ENCODE data around the gene SPDYE17. TPM values are rescaled to one million over a fixed set of nuclear protein-coding genes. Genes with fewer than 3 reads are reported as not detected.
"Not testable (repeated sequence)": the region's sequence is repeated elsewhere in the genome, so short reads cannot be mapped to it uniquely, and the experiment has no call there.

SPDYE17 gene
- total and polyA plus RNA-seq, 9 donors, result not detected

DNA sequence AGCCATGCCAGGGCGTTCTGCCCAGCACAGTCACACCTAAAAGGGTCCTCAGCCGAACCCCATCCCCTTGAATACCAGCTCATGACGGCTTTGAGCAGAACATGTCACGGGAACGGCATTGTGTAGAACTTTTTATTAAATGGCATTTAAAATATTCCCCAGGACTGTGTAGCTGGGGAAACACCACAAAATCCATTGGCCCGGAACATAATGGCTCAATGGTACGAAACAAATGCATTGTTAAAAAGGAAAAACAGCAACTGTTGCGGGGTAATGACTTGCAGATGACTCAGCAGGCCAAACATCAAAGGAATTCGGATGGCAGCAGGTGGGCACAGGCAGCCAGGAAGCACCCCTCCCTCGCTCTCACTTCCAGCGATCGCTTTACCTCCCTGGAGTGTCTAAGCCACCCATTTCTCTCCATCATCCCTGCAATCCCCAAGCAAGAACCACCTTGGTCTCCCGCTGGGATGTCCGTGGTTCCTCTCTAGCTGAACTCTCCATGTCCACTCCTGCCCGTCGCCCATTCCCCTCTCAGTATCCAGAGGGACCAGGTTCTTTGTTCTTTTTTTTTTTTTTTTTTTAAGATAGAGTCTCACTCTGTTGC lies 22.0 kb downstream of the SPDYE17 start:
- not testable (repeated sequence) for H3K4me1 ChIP-seq (ENCODE audit: control insufficient read depth, insufficient read depth, low read length); H3K9me3 ChIP-seq (replicated peaks; ENCODE audit: control insufficient read depth, low read depth, low read length); H3K27me3 ChIP-seq (ENCODE audit: control insufficient read depth, insufficient read depth, low read length); H3K36me3 ChIP-seq (ENCODE audit: control insufficient read depth, insufficient read depth, low read length); H3K27ac ChIP-seq (ENCODE audit: low read length); DNase-seq; H3K4me3 ChIP-seq (ENCODE audit: low read length)
- WGBS (ENCODE audit: insufficient coverage), result no CpG with 5 or more reads among the region's 16 CpGs

GRCh38 chr7:77008000-77008399 lies 24.2 kb downstream of the SPDYE17 start:
- not testable (repeated sequence) for H3K27ac ChIP-seq (ENCODE audit: low read length); H3K9me3 ChIP-seq (replicated peaks; ENCODE audit: control insufficient read depth, low read depth, low read length); H3K36me3 ChIP-seq (ENCODE audit: control insufficient read depth, insufficient read depth, low read length); H3K27me3 ChIP-seq (ENCODE audit: control insufficient read depth, insufficient read depth, low read length); H3K4me1 ChIP-seq (ENCODE audit: control insufficient read depth, insufficient read depth, low read length); H3K4me3 ChIP-seq (ENCODE audit: low read length)
- WGBS (ENCODE audit: insufficient coverage), result 43% methylated on average over 3 of the region's 10 CpGs
- peak; percentile 34 for DNase-seq

GRCh38 chr7:77006127-77007110 lies 25.7 kb downstream of the SPDYE17 start:
- not testable (repeated sequence) for H3K27me3 ChIP-seq (ENCODE audit: control insufficient read depth, insufficient read depth, low read length); H3K27ac ChIP-seq (ENCODE audit: low read length); H3K4me3 ChIP-seq (ENCODE audit: low read length); H3K9me3 ChIP-seq (replicated peaks; ENCODE audit: control insufficient read depth, low read depth, low read length); H3K36me3 ChIP-seq (ENCODE audit: control insufficient read depth, insufficient read depth, low read length); DNase-seq; H3K4me1 ChIP-seq (ENCODE audit: control insufficient read depth, insufficient read depth, low read length)
- 87% methylated on average over 3 of the region's 22 CpGs for WGBS (ENCODE audit: insufficient coverage)

DNA sequence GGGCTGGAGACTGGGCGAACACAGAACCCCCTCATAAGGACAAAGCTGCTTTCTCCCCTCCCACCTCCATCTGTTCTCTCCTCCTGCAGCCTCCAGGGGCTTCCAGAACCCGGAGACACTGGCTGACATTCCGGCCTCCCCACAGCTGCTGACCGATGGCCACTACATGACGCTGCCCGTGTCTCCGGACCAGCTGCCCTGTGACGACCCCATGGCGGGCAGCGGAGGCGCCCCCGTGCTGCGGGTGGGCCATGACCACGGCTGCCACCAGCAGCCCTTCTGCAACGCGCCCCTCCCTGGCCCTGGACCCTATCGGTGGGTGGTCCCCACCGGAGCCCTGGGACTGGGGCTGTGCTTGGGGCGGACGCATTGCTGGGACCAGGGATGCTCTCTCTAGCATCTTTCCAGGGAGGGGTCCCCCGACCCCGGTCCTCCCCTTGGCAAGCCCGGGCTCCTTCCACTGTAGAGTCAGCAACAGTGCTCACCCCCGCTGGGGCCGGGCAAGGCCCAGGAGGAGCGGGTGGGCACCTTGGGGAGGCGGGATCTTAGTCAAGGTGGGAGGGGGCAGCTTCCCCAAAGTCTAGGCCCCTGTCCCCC lies 26.6 kb downstream of the SPDYE17 start:
- not testable (repeated sequence) for H3K27me3 ChIP-seq (ENCODE audit: control insufficient read depth, insufficient read depth, low read length); H3K4me1 ChIP-seq (ENCODE audit: control insufficient read depth, insufficient read depth, low read length); H3K9me3 ChIP-seq (replicated peaks; ENCODE audit: control insufficient read depth, low read depth, low read length); H3K4me3 ChIP-seq (ENCODE audit: low read length); H3K36me3 ChIP-seq (ENCODE audit: control insufficient read depth, insufficient read depth, low read length); H3K27ac ChIP-seq (ENCODE audit: low read length); DNase-seq
- 75% methylated on average over 3 of the region's 27 CpGs for WGBS (ENCODE audit: insufficient coverage)

GRCh38 chr7:77004151-77004550 lies 28.0 kb downstream of the SPDYE17 start:
- not testable (repeated sequence) for H3K4me1 ChIP-seq (ENCODE audit: control insufficient read depth, insufficient read depth, low read length); H3K9me3 ChIP-seq (replicated peaks; ENCODE audit: control insufficient read depth, low read depth, low read length)
- no CpG with 5 or more reads among the region's 18 CpGs for whole genome bisulfite sequencing (ENCODE audit: insufficient coverage)

DNA sequence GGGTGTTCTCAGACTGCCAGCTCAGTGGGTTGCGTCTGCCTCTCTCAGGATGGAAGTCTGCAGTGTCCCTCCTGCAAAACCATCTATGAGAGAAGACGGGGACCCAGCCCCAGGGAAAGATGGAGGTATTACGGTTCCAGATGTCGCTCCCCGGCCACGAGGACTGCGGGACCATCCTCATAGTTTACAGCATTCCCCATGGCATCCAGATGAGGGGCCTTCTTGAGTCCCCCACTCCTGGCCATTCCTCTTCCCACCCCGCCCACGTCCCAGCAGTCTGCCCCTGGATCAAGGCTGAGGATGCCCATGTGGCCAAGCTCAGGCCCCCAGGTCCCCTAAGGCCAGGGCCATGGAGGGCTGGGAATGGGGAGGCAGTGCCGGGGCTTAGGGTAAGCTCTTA lies 28.9 kb downstream of the SPDYE17 start:
- not testable (repeated sequence) for H3K4me1 ChIP-seq (ENCODE audit: control insufficient read depth, insufficient read depth, low read length); H3K27ac ChIP-seq (ENCODE audit: low read length); DNase-seq; H3K4me3 ChIP-seq (ENCODE audit: low read length); H3K36me3 ChIP-seq (ENCODE audit: control insufficient read depth, insufficient read depth, low read length); H3K27me3 ChIP-seq (ENCODE audit: control insufficient read depth, insufficient read depth, low read length); H3K9me3 ChIP-seq (replicated peaks; ENCODE audit: control insufficient read depth, low read depth, low read length)
- WGBS (ENCODE audit: insufficient coverage), result 93% methylated on average over 3 of the region's 10 CpGs

More at GRCh38 chr7:77004151-77004550, 28.0 kb downstream of the SPDYE17 start:
- H3K4me3 ChIP-seq (ENCODE audit: low read length); H3K36me3 ChIP-seq (ENCODE audit: control insufficient read depth, insufficient read depth, low read length); DNase-seq; H3K27ac ChIP-seq (ENCODE audit: low read length); H3K27me3 ChIP-seq (ENCODE audit: control insufficient read depth, insufficient read depth, low read length): not testable (repeated sequence)

DNA sequence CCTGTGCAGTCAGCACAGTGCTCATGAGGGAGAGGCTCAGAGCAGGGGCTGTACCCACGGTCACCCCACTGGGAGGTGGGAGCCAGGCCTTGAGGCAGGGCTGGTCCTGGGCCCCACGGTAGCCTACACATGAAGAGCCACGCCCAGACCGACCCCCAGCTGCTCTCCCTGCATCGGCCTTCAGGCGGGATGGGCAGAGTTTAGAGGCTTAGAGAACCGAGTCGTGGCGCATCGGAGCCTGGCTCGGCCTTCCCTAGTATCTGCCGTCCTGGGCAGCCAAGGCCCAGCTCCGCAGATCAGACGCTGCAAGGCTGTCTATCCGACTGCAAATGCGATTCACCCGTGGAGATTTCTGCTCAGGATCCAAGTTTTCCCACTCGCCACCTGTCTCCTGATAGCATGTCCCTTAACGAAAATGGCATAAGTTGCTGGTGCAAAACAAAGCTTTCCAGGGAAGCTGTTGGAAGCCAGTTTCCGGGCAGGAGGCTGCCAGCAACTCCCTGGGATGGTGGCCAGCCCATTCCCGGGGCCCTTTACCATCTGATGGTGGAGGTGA lies 29.4 kb downstream of the SPDYE17 start:
- H3K4me3 ChIP-seq (ENCODE audit: low read length); DNase-seq; H3K9me3 ChIP-seq (replicated peaks; ENCODE audit: control insufficient read depth, low read depth, low read length); H3K27ac ChIP-seq (ENCODE audit: low read length); H3K36me3 ChIP-seq (ENCODE audit: control insufficient read depth, insufficient read depth, low read length); H3K27me3 ChIP-seq (ENCODE audit: control insufficient read depth, insufficient read depth, low read length); H3K4me1 ChIP-seq (ENCODE audit: control insufficient read depth, insufficient read depth, low read length): not testable (repeated sequence)
- 92% methylated on average over 16 of the region's 21 CpGs for WGBS (ENCODE audit: insufficient coverage)

GRCh38 chr7:77002104-77002503 lies 30.1 kb downstream of the SPDYE17 start:
- H3K9me3 ChIP-seq (replicated peaks; ENCODE audit: control insufficient read depth, low read depth, low read length); DNase-seq; H3K36me3 ChIP-seq (ENCODE audit: control insufficient read depth, insufficient read depth, low read length); H3K27me3 ChIP-seq (ENCODE audit: control insufficient read depth, insufficient read depth, low read length); H3K27ac ChIP-seq (ENCODE audit: low read length); H3K4me3 ChIP-seq (ENCODE audit: low read length); H3K4me1 ChIP-seq (ENCODE audit: control insufficient read depth, insufficient read depth, low read length): not testable (repeated sequence)
- 86% methylated on average over 9 of the region's 15 CpGs for WGBS (ENCODE audit: insufficient coverage)

DNA sequence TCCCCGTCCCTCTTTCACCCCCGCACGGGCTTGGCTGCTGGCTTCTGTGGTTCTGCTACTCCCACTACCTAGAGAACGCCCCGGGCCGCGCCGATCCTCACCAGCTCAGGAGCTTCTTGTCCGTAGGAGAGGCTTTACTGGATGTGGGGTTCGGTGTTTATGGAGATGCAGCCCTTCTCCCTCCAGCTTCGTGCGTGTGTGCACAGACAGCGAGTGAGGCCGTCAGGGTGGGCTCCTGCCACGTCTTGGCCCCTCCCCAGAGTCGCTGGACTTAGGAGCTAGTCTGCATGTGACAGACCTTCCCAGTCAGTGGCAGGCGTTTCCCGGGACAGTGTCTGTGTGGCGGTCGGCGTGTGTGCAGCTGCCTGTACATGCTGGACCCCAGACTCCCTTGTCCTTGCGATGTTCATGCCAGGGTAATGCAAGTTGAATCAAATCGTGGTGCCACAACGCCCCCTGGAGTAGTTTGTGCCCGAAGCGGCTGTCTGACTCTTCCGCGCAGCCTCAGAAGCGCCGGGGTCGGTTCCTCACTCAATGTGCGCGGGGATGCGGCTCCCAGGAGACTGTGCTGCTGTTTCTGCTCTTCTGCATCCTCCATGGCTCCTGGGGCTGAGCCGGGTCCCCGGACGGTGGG lies 32.6 kb downstream of the SPDYE17 start:
- not testable (repeated sequence) for DNase-seq; H3K4me3 ChIP-seq (ENCODE audit: low read length); H3K27me3 ChIP-seq (ENCODE audit: control insufficient read depth, insufficient read depth, low read length); H3K9me3 ChIP-seq (replicated peaks; ENCODE audit: control insufficient read depth, low read depth, low read length); H3K4me1 ChIP-seq (ENCODE audit: control insufficient read depth, insufficient read depth, low read length); H3K27ac ChIP-seq (ENCODE audit: low read length); H3K36me3 ChIP-seq (ENCODE audit: control insufficient read depth, insufficient read depth, low read length)
- WGBS (ENCODE audit: insufficient coverage), result 60% methylated on average over 3 of the region's 37 CpGs

Data from muscle of leg (tissue), 11 donors.